NCI-H82 (cell line): ENCODE data around the gene NEMP1.
"Not testable (repeated sequence)": the region's sequence is repeated elsewhere in the genome, so short reads cannot be mapped to it uniquely, and the experiment has no call there.

Source experiments
- DNase-seq: peaks from one replicate; lab custom pipeline; 2025; lab: John Stamatoyannopoulos, UW

The NEMP1 gene

DNA sequence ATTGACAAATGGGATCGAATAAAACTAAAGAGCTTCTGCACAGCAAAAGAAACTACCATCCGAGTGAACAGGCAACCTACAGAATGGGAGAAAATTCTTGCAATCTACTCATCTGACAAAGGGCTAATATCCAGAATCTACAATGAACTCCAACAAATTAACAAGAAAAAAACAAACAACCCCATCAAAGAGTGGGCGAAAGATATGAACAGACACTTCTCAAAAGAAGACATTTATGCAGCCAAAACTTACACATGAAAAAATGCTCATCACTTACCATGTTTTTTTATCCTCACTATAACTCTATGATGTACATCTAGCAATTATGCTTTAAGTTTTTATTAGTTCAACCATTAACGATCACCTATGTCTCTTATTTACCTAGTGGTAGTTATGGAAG, 24.7 kb downstream of the NEMP1 start:
- not testable (repeated sequence) for DNase-seq

DNA sequence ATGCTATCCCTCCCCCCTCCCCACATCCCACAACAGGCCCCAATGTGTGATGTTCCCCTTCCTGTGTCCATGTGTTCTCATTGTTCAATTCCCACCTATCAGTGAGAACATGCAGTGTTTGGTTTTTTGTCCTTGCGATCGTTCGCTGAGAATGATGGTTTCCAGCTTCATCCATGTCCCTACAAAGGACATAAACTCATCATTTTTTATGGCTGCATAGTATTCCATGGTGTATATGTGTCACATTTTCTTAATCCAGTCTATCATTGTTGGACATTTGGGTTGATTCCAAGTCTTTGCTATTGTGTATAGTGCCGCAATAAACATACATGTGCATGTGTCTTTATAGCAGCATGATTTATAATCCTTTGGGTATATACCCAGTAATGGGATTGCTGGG, 25.4 kb downstream of the NEMP1 start:
- DNase-seq, result not testable (repeated sequence)

DNA sequence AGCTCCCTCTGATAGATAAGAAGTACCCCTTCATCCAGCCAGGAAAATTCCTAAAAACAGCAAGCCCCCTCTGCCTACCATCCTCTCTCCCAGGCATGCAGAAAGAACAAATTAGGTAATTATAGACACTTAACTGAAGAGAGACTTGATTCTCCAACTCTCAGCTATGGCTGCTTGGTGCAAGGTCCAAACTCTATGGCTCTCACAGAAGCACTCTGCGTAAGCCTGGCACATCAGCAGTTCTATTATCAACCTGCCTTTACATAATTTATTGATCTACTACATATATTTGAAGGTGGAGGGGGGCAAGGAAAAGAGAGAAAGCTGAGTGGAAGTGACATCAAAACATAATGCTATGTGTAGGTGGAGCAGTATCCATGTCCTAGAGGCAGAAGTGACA, 27.6 kb downstream of the NEMP1 start:
- no peak for DNase-seq

DNA sequence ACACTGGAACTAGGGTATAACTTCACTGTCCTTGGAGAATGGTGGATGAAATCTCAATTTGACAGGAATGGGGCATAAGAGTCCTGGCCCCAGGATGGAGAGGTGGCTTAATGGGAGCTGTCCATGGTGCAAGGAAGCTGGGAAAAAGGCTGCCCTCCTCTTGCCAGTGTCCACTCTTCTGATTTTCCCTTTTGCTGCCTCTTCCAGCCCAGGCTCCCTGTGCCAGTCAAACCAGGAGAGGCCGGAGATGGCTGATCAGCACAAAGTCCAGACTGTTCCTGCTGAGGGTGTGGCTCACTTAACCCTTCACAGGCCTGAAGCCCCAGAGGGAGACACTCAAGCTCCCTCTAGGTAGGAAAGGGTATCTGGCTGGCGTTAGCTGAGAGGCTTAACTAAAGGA, 28.7 kb downstream of the NEMP1 start, which contains the start of gene MYO1A:
TSS of gene MYO1A (minus strand) at position 240 of the 400 bp plus-strand sequence. CDS start 1,806 bp downstream, outside the sequence.
- DNase-seq, result no peak

DNA sequence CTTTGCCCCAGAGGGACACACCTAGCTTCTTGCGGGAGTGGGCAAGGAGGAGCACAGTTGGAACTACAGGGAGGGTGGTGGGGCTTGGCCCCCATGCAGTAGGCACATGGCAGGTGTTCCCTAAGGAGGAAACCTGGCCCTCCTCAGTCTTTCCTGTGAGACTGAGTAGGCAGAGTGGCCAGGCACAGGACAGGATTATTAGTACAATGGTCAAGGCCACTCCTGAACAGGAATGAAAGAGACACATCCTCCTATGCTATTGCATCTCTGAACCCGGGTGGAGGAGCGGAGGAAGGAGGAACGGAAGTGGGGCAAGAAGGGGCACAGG, 29.5 kb downstream of the NEMP1 start:
- no peak for DNase-seq

DNA sequence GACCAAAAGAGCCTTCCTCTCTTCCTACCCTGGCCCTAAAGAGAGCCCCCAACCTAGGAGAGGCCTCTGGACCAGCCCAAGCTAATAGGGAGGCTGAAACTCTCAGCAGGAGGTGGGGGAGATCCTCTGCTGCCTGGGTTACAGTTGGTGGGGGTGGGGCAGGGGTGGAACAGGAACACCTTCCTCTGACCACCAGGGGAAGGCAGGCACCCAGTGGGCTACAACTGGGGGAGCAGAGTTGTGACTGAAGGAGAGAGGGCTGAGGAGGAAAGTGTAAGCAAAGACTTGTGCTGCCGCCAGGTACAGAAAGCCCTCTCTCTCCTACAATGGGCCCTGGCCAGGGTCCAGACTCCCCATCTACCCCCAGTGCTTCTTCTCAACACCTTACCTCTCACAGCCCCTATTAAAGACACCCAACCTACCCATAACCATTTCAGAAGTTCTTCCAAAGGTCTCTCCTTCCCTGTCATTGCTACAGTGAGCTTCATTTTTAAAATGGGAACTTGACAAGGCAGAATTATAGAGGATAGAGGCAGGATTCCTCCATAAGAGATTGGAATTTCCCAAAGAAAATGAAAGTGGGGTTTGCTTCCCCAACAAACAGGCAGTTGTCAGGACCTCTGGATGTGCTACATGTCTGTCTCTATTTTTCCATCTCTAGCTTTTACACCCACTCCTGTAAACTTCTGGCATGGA, 30.0 kb downstream of the NEMP1 start:
- DNase-seq, result no peak

DNA sequence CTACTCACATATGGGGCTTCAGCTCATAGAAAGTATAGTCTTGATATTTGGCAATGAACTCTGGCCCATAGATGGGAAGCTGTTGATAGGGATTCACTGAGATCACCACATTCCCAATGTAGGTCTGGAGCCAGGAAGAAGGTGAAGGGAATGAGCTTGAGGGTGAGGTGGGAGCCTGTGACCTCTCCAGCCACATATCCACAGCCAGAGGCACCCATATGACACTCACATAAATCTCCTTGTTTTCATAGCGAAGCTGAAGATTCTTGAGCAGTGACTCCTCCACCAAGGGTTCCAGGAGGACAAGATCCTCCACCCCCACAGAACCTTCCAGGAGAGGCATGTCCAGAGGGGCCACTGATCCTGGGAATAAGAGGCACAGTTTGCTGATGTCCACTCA, 30.6 kb downstream of the NEMP1 start:
- no peak for DNase-seq

DNA sequence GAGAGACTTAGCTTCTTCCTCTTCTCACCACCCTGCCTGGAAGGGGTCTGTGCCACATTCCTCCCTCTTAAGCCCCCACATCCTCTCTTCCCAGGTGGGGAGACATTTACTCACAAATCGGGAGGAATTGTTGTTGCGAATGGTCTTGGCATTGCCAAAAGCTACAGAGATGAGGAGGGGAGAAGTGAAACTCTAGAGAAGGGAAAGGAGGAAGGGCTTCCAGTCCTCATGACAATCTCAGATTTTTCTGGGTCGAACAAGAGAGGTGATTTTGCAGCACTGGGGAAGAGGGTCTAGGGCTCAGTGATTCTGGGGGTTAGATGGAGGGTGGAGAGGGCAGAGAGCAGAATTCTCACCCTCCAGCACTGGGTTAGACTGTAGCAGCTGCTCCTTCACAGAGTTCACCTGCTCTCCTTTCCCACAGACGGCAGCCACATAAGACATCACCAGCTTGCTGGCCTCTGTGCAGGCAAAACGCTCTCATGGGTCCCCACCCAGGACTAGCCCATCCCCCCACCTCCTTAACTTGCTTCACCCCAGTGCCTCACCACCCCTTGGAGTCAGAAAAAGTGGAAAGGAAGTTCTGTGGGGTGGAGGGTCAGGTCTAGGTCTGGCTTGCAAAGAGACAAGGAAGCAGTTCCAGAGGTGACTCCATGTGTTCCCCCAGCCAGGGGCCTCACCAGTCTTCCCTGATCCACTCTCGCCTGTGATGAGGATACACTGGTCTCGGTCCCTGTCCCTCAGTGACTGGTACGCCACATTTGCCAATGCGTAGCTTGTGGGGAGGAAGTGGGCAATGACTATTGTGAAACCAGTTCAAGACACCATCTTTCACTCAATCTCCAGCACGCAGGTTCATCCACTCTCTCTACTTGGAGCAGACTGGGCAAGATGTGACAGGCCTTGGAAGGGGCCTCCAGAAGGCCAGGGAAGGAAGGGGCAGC, 31.4 kb downstream of the NEMP1 start:
- DNase-seq, result no peak

DNA sequence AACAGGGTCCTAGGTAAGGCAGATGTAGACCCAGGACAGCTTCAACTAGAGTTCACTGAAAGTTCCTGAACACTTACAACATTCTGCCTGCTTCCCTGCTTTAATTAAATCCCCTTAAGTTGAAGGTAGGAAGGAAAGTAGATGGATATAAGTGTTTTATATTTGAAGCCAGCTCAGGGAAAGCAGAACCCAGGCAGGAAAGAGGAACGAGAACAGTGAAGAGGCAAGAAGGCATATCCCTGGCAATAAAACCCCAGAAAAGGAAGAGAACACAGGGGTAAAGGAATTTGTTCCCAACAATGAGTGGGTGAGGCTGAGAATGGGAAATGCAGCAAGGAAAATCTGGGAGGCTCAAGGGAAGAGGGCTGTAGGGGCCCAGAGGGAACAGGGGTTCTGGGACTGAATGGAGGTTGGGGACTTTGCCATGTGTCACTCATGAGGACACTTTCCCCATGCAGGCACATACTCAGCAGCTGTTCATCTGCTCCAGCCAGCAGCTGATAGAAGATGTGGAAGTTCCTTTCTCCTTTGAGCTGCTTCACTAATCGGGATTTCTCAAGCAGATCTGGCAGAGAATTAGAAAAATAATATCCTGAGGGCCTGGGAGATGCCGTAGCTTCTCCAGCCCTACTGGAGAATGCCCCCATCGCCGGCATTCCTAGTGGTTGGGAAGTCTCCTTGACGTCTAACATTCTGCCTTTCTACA, 32.4 kb downstream of the NEMP1 start:
- DNase-seq, result no peak

DNA sequence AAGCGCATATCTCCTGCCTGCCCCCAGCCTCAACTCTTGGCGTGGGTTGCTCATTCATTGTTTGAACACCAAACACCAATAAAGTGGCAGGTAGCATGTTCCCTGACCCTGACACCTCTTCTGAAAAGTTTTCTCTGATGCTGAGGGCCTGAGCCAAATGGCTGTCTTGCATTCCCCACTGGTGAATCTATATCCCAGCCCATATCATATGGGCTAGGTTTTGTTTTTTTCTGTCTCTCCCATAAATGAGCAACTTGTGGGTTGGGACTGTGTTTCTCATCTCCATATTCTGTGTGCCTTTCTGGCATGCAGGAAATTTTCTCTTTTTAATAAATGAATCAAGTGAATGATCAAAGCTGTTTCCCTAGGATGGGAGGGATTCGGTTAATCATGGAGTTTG, 33.7 kb downstream of the NEMP1 start:
- no peak for DNase-seq

DNA sequence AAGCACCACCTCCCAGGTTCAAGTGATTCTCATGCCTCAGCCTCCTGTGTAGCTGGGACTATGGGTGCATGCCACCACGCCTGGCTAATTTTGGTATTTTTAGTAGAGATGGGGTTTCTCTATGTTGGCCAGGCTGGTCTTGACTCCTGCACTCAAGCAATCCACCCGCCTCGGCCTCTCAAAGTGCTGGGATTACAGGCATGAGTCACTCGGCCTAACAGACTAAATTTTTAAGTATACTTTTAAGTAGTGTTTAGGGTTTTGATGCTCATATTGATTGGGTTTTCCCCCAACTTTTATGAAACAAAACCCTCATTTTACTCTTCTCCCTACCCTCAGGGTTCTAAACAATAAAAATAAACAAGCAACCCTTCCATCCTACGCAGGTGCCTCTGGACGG, 34.1 kb downstream of the NEMP1 start:
- DNase-seq, result no peak

DNA sequence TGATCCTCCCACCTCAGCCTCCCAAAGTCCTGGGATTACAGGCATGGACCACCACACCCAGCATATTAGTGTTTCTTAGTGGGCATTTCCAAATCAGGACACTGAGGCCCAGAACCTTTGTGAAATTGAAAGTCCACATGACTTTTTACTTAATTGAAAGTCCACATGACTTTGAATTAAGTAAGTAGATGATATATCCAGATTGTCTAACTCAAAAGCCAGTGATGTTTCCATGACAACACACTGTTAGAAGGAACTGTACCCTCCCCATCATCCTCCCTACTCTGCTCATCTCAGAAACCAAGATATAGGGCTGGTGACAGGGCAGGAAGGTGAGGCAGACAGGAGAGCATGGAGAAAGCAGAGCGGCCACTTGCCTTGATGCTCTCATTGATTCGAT, 35.9 kb downstream of the NEMP1 start:
- no peak for DNase-seq

DNA sequence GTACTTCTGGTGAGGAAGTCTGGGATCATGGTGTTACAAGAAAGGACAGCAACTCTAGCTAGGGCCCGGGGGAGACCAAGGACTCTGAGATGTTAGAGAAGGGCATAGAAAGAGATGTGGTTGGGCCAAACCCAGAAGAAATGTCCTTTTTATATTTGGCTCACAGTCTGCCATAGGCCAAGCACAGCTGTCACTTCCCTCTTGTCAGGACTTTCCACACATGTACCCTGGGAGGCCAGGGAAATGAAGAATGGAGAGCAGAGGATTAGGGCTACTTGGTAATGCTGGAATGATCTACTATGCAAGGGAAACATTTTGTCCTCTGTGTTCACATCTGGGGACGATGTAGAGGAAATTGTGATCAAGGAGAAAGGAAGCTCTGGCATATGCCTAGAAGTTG, 37.8 kb downstream of the NEMP1 start:
- no peak for DNase-seq

DNA sequence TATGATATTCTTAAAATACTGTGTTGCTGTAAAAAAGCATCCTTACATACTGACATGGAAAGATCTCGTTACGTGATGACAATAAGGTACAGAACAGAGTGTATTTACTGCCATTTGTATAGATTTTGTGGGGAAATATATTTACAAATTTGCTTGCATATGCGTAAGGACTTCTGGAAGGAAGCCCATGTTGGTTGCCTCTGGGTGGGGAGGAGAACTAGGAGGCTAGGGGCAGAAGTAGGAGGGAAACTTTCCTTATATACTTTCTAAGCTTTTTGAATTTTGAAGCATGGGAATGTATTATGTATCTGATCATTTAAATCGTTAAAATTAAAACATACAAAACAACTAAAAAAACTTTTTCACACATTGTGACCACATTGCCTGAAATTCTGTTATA, 38.4 kb downstream of the NEMP1 start:
- DNase-seq, result no peak

DNA sequence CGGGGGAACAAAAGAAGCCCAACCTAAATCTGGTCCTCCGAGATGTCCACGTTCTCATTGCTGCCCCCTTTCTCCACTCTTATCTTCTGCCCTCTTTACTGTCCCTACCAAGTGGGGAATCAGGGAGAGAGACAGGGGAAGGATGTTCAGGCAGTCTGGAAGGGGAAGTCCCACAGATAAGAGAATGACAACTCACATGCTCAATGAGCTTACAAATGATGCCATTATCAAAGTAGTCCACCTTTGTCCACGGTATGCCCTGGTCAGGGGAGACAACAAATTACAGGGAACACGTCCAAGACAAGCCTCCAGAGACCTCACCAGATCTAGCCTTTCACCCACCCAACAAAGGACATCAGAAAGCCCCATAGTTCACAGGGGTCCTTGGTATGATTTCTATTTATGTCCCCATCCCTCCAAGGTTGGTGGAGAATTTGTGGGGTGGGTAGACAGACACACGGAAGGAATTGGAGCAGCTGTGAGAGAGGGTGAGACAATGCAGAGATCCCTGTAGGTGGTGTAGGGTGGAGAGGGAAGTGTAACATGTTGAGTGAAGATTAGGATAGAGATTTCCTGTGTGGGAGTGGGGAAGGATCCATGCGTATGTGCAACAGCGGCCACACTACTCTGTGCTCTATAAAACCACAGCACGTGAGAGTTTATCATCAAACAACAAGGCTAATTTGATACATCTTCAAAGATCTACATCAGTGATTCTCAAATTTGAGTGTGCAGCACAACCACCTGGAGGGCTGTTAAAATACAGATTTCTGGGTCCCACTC, 39.4 kb downstream of the NEMP1 start:
- DNase-seq, result no peak

DNA sequence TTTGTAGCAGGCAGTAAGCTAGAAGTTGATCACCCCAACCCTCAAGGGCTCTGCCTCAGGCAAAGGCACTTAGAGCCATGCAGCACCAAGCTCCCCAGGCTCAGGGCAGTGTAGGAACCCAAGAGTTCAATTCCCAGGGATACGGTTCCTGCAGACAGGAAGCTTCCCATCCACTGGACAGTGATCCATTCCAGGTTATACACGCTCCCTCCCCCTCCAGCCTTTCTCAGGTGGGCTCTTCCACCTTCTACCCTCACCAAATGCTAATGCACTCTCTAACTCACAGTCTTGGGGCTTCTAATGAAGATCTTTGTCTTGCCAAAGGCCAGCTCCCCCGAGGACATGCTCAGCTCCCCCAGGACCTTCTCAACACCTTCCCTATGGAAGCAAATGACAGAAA, 41.3 kb downstream of the NEMP1 start:
- DNase-seq, result no peak

DNA sequence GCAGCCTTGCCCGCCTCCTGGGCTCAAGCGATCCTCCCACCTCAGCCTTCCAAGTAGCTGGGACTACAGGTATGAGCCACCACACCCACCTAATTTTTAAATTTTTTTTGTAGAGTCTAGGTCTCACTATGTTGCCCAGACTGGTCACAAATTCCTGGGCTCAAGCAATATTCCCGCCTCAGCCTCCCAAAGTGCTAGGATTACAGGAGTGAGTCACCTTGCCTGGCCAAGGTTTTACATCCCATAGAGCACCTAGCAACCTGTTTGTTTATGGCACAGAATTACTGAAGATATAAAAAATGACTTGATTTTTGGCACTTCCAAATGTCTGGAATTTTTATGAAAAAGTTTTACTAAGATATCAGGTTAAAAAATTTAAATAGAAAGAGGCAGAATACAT, 45.2 kb downstream of the NEMP1 start:
- no peak for DNase-seq

DNA sequence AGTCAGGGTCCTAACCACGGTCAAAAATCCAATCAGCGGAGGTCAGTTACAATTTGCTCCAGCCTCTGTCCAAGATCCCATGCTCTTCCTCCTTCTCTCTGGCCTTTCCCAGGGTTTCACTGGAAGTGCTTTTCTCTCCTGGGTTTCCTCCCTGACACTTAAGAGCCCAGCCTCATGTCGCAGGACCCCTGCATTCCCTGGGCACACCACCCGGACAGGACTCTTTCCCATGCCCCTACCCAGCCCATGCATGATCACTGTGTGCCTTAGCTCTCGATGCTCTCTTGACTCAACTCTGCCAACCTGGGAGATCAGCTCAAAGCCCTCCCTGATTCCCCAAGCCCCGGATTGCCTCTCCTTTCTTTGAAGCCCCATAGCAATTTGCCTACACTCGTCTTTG, 46.8 kb downstream of the NEMP1 start:
- DNase-seq, result no peak

DNA sequence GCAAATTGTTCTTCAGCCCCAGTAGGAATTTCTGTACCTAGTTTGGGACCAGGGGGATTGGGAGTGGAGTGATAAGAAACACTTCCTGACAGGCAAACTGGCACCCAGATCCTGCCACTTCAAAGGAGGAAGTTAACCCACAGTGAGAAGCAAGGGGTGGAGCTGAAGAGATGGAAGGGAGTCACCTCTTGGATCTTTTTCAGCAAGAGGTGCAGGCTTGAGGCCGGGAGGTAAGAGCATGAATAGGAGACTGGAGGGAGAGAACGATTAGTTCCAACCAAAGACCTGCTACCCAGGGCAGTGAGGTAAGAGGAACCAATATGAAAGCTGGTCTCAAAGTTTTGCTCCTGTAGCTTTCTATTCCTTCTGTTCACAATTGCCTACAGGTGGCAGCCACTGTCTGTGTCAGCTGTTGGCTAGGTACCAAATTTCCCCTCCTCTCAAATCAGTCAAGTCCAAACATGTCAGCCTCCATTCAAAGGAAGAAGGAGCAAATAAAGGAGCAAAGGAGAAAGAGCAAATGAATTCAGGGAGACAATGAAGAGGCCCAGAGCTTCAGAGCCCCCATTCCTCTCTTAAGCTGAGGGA, 47.4 kb downstream of the NEMP1 start:
- DNase-seq, result peak; percentile 19

DNA sequence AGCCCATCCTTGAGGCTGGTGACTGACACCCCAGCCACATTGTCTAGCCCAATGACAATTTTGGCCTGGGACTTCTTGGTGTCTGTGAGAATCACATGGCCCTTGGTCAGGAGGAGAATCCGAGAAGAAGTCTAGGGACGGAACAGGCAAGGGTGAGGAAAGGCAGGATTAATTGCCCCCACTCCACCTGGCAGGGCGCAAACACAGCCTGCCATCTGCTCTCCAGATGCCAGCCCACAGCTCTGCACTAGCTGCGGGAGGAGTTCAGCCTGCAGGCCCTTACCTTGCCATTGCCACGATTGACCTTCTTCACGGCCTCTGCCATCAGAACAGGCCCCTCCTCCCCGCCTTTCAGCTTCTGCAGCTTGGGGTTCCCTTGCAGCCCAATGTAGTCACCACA, 49.1 kb downstream of the NEMP1 start:
- peak; percentile 52 for DNase-seq

DNA sequence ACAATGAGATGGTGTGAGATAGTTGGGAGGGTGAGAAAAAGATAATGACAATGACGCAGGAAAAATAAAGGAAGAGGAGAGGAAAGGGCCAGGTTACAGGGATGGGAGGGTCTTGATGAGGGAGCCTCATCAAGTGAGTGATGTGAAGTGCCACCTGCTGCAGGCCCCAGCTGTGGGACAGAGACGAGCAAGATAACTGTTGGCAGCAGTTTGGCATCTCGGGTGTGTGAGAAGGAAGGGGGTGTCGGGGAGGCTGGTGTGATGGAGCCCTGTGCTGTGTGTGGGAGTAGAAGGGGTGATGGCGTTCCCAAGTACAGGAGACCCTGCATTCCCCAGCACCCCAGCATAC, 50.8 kb downstream of the NEMP1 start:
- no peak for DNase-seq
